Measurements from ENCODE around the gene ASB16.

Gene ASB16

GRCh38 chr17:44211281-44212265 lies 41.1 kb downstream of the ASB16 start:
- no peak for DNase-seq

- DNase-seq, result no peak
Observed at GRCh38 chr17:44212507-44213402, 42.3 kb downstream of the ASB16 start.

- DNase-seq, result no peak
Observed at GRCh38 chr17:44213403-44214229, 43.1 kb downstream of the ASB16 start.

GRCh38 chr17:44214230-44214494 lies 43.7 kb downstream of the ASB16 start:
- DNase-seq, result no peak

GRCh38 chr17:44214896-44215295 lies 44.4 kb downstream of the ASB16 start:
- DNase-seq, result no peak

GRCh38 chr17:44216173-44216572 lies 45.7 kb downstream of the ASB16 start:
- DNase-seq, result peak; percentile 55 to 59

GRCh38 chr17:44216694-44217093 lies 46.2 kb downstream of the ASB16 start:
- DNase-seq, result no peak

GRCh38 chr17:44217738-44218343 lies 47.3 kb downstream of the ASB16 start:
- DNase-seq, result no peak

- peak; percentile 89 to 93 for DNase-seq
Observed at GRCh38 chr17:44218344-44219107, 48.0 kb downstream of the ASB16 start.

GRCh38 chr17:44219108-44219615 lies 48.7 kb downstream of the ASB16 start:
- DNase-seq, result peak; percentile 67 to 78

- peak; percentile 77 to 86 for DNase-seq
Observed at GRCh38 chr17:44219616-44220212, 49.2 kb downstream of the ASB16 start, which contains the start of gene UBTF. TSS of gene UBTF (minus strand) at chr17:44219675. CDS start at chr17:44218229, 1,446 bp downstream.

GRCh38 chr17:44220213-44221083 lies 49.9 kb downstream of the ASB16 start:
- peak; percentile 39 to 61 for DNase-seq

GRCh38 chr17:44221084-44221861 lies 50.8 kb downstream of the ASB16 start:
- peak; percentile 56 to 69 for DNase-seq

- no peak for DNase-seq
Observed at GRCh38 chr17:44221862-44222111, 51.3 kb downstream of the ASB16 start.

- peak; percentile 44 to 65 for DNase-seq
Observed at GRCh38 chr17:44222112-44222869, 51.8 kb downstream of the ASB16 start.

GRCh38 chr17:44223541-44224071 lies 53.1 kb downstream of the ASB16 start:
- no peak for DNase-seq
